ENCODE results near the gene HOXB3.
A peak's percentile ranks its signal among the peaks of the same experiment; 100 is the strongest.

HOXB3 gene

GRCh38 chr17:48628649-48629410, 38.8 kb upstream of the HOXB3 start:
- Mint-ChIP-seq H3K36me3 (ENCODE audit: low read depth) (no peaks in the 10 kb centered on the region), H3K4me1 (ENCODE audit: low read depth) (peaks cover 11% of the 10 kb centered on the region), H3K9me3 (no peaks in the 10 kb centered on the region), H3K27ac (no peak overlapping the region), H3K4me3 (no peak overlapping the region), H3K27me3 (peaks cover 98% of the 10 kb centered on the region)
- intact Hi-C loops (cut with micrococcal nuclease) = no loop called here

- Mint-ChIP-seq H3K27me3 (peaks cover 98% of the 10 kb centered on the region), H3K4me1 (ENCODE audit: low read depth) (peaks cover 11% of the 10 kb centered on the region), H3K27ac (no peak overlapping the region), H3K9me3 (no peaks in the 10 kb centered on the region), H3K36me3 (ENCODE audit: low read depth) (no peaks in the 10 kb centered on the region), H3K4me3 (no peak overlapping the region)
- intact Hi-C loops (cut with micrococcal nuclease) = no loop called here
Measured at GRCh38 chr17:48627623-48628521, 37.8 kb upstream of the HOXB3 start.

- intact Hi-C loops (cut with micrococcal nuclease) = no loop called here
- Mint-ChIP-seq H3K27me3 (peaks cover 98% of the 10 kb centered on the region), H3K36me3 (ENCODE audit: low read depth) (no peaks in the 10 kb centered on the region), H3K27ac (no peak overlapping the region), H3K4me3 (no peak overlapping the region), H3K4me1 (ENCODE audit: low read depth) (peaks cover 11% of the 10 kb centered on the region), H3K9me3 (no peaks in the 10 kb centered on the region)
Measured at GRCh38 chr17:48627118-48627597, 37.1 kb upstream of the HOXB3 start.

- peaks cover 11% of the 10 kb centered on the region for H3K4me1 Mint-ChIP-seq (ENCODE audit: low read depth)
- H3K36me3 Mint-ChIP-seq (ENCODE audit: low read depth) = no peaks in the 10 kb centered on the region
- intact Hi-C loops (cut with micrococcal nuclease) = no loop called here
- peak within 1 kb of the TSS; percentile 73 for H3K4me3 Mint-ChIP-seq
- no peak within 1 kb of the TSS for H3K27ac Mint-ChIP-seq
- H3K27me3 Mint-ChIP-seq = peaks cover 98% of the 10 kb centered on the region
- H3K9me3 Mint-ChIP-seq = no peaks in the 10 kb centered on the region
Measured at GRCh38 chr17:48626245-48627117, 36.4 kb upstream of the HOXB3 start, which contains the start of gene HOXB9. Gene HOXB9 (minus strand): TSS chr17:48626358. CDS start chr17:48626269, 89 bp downstream.

- H3K27ac Mint-ChIP-seq = no peak overlapping the region
- H3K4me3 Mint-ChIP-seq = peak overlapping the region; percentile 73
Measured at GRCh38 chr17:48625495-48626244, 35.6 kb upstream of the HOXB3 start.

GRCh38 chr17:48624544-48625494, 34.8 kb upstream of the HOXB3 start:
- intact Hi-C loops (cut with micrococcal nuclease) = no loop called here
- H3K9me3 Mint-ChIP-seq = no peaks in the 10 kb centered on the region
- H3K36me3 Mint-ChIP-seq (ENCODE audit: low read depth) = no peaks in the 10 kb centered on the region
- peaks cover 98% of the 10 kb centered on the region for H3K27me3 Mint-ChIP-seq
- peaks cover 11% of the 10 kb centered on the region for H3K4me1 Mint-ChIP-seq (ENCODE audit: low read depth)
- H3K4me3 Mint-ChIP-seq = no peak overlapping the region
- H3K27ac Mint-ChIP-seq = no peak overlapping the region

More at GRCh38 chr17:48625495-48626244, 35.6 kb upstream of the HOXB3 start:
- no peaks in the 10 kb centered on the region for H3K9me3 Mint-ChIP-seq
- H3K27me3 Mint-ChIP-seq = peaks cover 98% of the 10 kb centered on the region
- peaks cover 11% of the 10 kb centered on the region for H3K4me1 Mint-ChIP-seq (ENCODE audit: low read depth)
- H3K36me3 Mint-ChIP-seq (ENCODE audit: low read depth) = no peaks in the 10 kb centered on the region
- intact Hi-C loops (cut with micrococcal nuclease) = no loop called here

- Mint-ChIP-seq H3K4me1 (ENCODE audit: low read depth) (peaks cover 11% of the 10 kb centered on the region), H3K9me3 (no peaks in the 10 kb centered on the region), H3K36me3 (ENCODE audit: low read depth) (no peaks in the 10 kb centered on the region), H3K27me3 (peaks cover 99% of the 10 kb centered on the region), H3K27ac (no peak overlapping the region), H3K4me3 (no peak overlapping the region)
- intact Hi-C loops (cut with micrococcal nuclease) = no loop called here
Measured at GRCh38 chr17:48624118-48624517, 34.1 kb upstream of the HOXB3 start.

- H3K4me3 Mint-ChIP-seq = no peak overlapping the region
- no peak overlapping the region for H3K27ac Mint-ChIP-seq
- intact Hi-C loops (cut with micrococcal nuclease) = no loop called here
- H3K9me3 Mint-ChIP-seq = no peaks in the 10 kb centered on the region
- peaks cover 7% of the 10 kb centered on the region for H3K4me1 Mint-ChIP-seq (ENCODE audit: low read depth)
- H3K27me3 Mint-ChIP-seq = peaks cover 99% of the 10 kb centered on the region
- H3K36me3 Mint-ChIP-seq (ENCODE audit: low read depth) = no peaks in the 10 kb centered on the region
Measured at GRCh38 chr17:48623583-48623982, 33.5 kb upstream of the HOXB3 start.

GRCh38 chr17:48622857-48623256, 32.8 kb upstream of the HOXB3 start:
- Mint-ChIP-seq H3K4me1 (ENCODE audit: low read depth) (peaks cover 7% of the 10 kb centered on the region), H3K9me3 (no peaks in the 10 kb centered on the region), H3K27me3 (peaks cover 99% of the 10 kb centered on the region), H3K27ac (no peak overlapping the region), H3K4me3 (no peak overlapping the region), H3K36me3 (ENCODE audit: low read depth) (no peaks in the 10 kb centered on the region)
- intact Hi-C loops (cut with micrococcal nuclease) = no loop called here

GRCh38 chr17:48621410-48622392, 31.7 kb upstream of the HOXB3 start:
- Mint-ChIP-seq H3K27ac (no peak overlapping the region), H3K27me3 (peaks cover 99% of the 10 kb centered on the region), H3K4me1 (ENCODE audit: low read depth) (peaks cover 7% of the 10 kb centered on the region), H3K9me3 (no peaks in the 10 kb centered on the region), H3K36me3 (ENCODE audit: low read depth) (no peaks in the 10 kb centered on the region), H3K4me3 (no peak overlapping the region)
- intact Hi-C loops (cut with micrococcal nuclease) = no loop called here

GRCh38 chr17:48620461-48621139, 30.6 kb upstream of the HOXB3 start:
- Mint-ChIP-seq H3K36me3 (ENCODE audit: low read depth) (no peaks in the 10 kb centered on the region), H3K9me3 (no peaks in the 10 kb centered on the region), H3K27me3 (peaks cover 100% of the 10 kb centered on the region), H3K4me1 (ENCODE audit: low read depth) (peaks cover 4% of the 10 kb centered on the region), H3K27ac (no peak overlapping the region), H3K4me3 (no peak overlapping the region)
- intact Hi-C loops (cut with micrococcal nuclease) = no loop called here
